Measurements from ENCODE around the gene UNKL. TPM values are rescaled to one million over a fixed set of nuclear protein-coding genes. Genes with fewer than 3 reads are reported as not detected.
A peak's percentile ranks its signal among the peaks of the same experiment; 100 is the strongest.

UNKL gene
- total and polyA plus RNA-seq, 2 of the 8 experiments (the other 6 are each of a cell fraction or from before 2014, with no cell fraction given), result 25.1 to 31.8 TPM

DNA sequence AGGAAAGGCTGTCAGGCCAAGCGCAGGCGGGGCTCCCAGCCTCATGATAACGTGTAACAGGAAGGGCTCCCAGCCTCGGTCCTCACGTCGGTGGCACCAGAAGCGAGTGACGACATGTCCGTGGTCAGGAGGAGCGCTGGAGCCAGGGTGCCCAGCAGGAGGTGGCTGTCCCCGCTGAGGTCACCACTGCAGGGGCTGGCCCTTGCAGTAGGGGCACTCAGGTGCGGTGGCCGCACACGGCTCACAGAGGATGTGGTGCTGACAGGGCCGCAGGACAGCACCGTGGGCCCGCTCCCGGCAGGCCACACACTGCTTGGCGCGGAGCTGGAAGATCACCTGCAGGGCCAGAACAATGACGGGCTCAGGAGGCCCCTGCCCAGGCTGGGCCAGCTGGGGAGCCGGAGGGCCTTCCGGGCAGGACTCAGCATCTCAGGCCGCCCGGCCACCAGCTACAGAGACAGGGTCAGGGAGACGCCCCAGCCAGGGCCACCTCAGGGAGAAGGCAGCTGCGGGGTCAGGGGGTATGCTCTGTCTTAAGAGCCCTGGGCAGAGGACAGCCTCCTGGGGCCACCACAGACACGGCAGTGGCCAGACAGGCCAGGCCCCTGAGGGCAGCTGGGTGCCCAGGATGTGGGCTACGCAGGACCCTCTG, 48.3 kb downstream of the UNKL start:
- H3K23me2 ChIP-seq (ENCODE audit: low read depth, low read length), result no peaks in the 10 kb centered on the region
- no peak overlapping the region for H3K4me2 ChIP-seq (ENCODE audit: insufficient read depth in 1 of 2, low read depth in 2 of 2, low read length in 2 of 2)
- no peaks in the 10 kb centered on the region for H3K27me3 ChIP-seq (replicated peaks in 1 of 4; ENCODE audit: control insufficient read depth in 3 of 4, extremely low read depth in 1 of 4, insufficient read depth in 3 of 4, low read length in 3 of 4)
- H3K79me2 ChIP-seq (ENCODE audit: control insufficient read depth in 1 of 2, insufficient read depth in 2 of 2, low read length in 2 of 2), result peaks cover 0 to 5% of the 10 kb centered on the region in 2 experiments; a peak in 1 of 4 replicates
- no peak for TF ChIP-seq BRCA1 (IDR thresholded peaks at IDR 0.05; ENCODE audit: low read depth, low read length)
- TF ChIP-seq SRF (IDR thresholded peaks at IDR 0.05; ENCODE audit: low read depth, low read length), result no peak
- no peak for TF ChIP-seq JUN (IDR thresholded peaks at IDR 0.05; ENCODE audit: low read depth, low read length)
- TF ChIP-seq MAFK (IDR thresholded peaks at IDR 0.05; ENCODE audit: low read depth, low read length), result no peak
- 0 out of 2 replicates have a peak, but pooled peaks have one; percentile 26 for TF ChIP-seq POLR2AphosphoS5 (IDR thresholded peaks at IDR 0.05; ENCODE audit: low read depth, low read length)
- no peak for TF ChIP-seq CBX5 (IDR thresholded peaks at IDR 0.05; ENCODE audit: low read depth, low read length)
- H3K56ac ChIP-seq (replicated peaks; ENCODE audit: insufficient read length, low read depth, low read length), result no peak overlapping the region
- no peak overlapping the region for H3K4ac ChIP-seq (replicated peaks; ENCODE audit: insufficient read length, low read depth, low read length)
- no peaks in the 10 kb centered on the region for H3K4me1 ChIP-seq (replicated peaks in 1 of 4; ENCODE audit: control insufficient read depth in 3 of 4, insufficient read depth in 4 of 4, low read length in 3 of 4)
- no peak overlapping the region for H3K18ac ChIP-seq (ENCODE audit: extremely low read depth, low read length)
- no peak overlapping the region for H4K91ac ChIP-seq (replicated peaks; ENCODE audit: insufficient read length, low read length)
- no peak overlapping the region for H2BK120ac ChIP-seq (replicated peaks; ENCODE audit: low read depth, low read length)
- H4K8ac ChIP-seq (ENCODE audit: extremely low read depth, insufficient read depth, low read length), result no peak overlapping the region; the same call in 1 of the 2 replicates
- WGBS, 2 experiments (ENCODE audit: extremely low coverage in 1 of 2, insufficient coverage in 1 of 2, insufficient read length in 1 of 2, insufficient replicate concordance in 2 of 2, low coverage in 1 of 2, low lambda C conversion rate in 2 of 2, missing lambda C conversion rate in 1 of 2), result 93% methylated on average over 28 of the region's 29 CpGs; no CpG with 5 or more reads in 1 of the 2 experiments
- H3K79me1 ChIP-seq (ENCODE audit: low read depth, low read length), result peaks cover 5% of the 10 kb centered on the region; the same call in 1 of the 2 replicates
- ChIA-PET CTCF (ENCODE audit: partially characterized antibody) (interaction anchor here (0.8 to 8.1 kb wide), 7 partner anchors 9 to 146 kb away, joined by 3 to 59 read pairs (median 5); partner anchors contain the start of gene CCDC154), POLR2A (ENCODE audit: partially characterized antibody) (interaction anchor here (0.6 to 6.6 kb wide), 3 partner anchors 8 to 42 kb away, joined by 3 to 44 read pairs (median 3); no protein-coding TSS in a partner anchor)
- no peak overlapping the region for H2BK5ac ChIP-seq (ENCODE audit: low read depth, low read length)
- H2BK20ac ChIP-seq (ENCODE audit: low read length), result no peak overlapping the region
- H2BK15ac ChIP-seq (ENCODE audit: low read length), result no peak overlapping the region
- peaks cover 15 to 47% (median 23%) of the 10 kb centered on the region in 4 experiments for H3K36me3 ChIP-seq (ENCODE audit: control insufficient read depth in 2 of 4, insufficient read depth in 4 of 4, low read length in 3 of 4)
- no peaks in the 10 kb centered on the region for H3K9me3 ChIP-seq (ENCODE audit: insufficient read depth in 2 of 2, low read depth in 1 of 2, low read length in 1 of 2)
- no peak overlapping the region for H3K9ac ChIP-seq (replicated peaks in 1 of 4; ENCODE audit: extremely low read depth in 1 of 4, low read depth in 3 of 4, low read length in 3 of 4)
- no peak overlapping the region for H2AK5ac ChIP-seq (ENCODE audit: low read depth, low read length)
- FAIRE-seq (no peak), DNase-seq (ENCODE audit: low read depth in 1 of 2, low spot score in 2 of 2) (no peak)
- no peak overlapping the region for H2AFZ ChIP-seq (ENCODE audit: low read length)
- no peak overlapping the region for H4K5ac ChIP-seq (ENCODE audit: insufficient read length, low read depth, low read length)
- no peak overlapping the region for H3K23ac ChIP-seq (ENCODE audit: insufficient read length)
- no peak overlapping the region for H2BK12ac ChIP-seq (ENCODE audit: low read depth, low read length)
- H3K4me3 ChIP-seq (ENCODE audit: extremely low read depth in 1 of 4, insufficient read depth in 2 of 4, low read depth in 3 of 4, low read length in 4 of 4), result no peak overlapping the region
- no peak overlapping the region for H3K27ac ChIP-seq (ENCODE audit: low read depth, low read length)
- H3K14ac ChIP-seq (ENCODE audit: insufficient read length), result no peak overlapping the region
- peaks cover 8 to 29% of the 10 kb centered on the region in 2 experiments for H4K20me1 ChIP-seq (replicated peaks in 1 of 2; ENCODE audit: control insufficient read depth in 1 of 2, insufficient read depth in 2 of 2, low read length in 2 of 2)
